Esophagus (tissue), 2 donors: ENCODE data around the gene AKNA. TPM values are rescaled to one million over a fixed set of nuclear protein-coding genes. Genes with fewer than 3 reads are reported as not detected.

Source experiments
- H3K27ac ChIP-seq, 2 donors: one replicate each; pipeline ENCODE4 v1.5.1; 2013; ENCODE audit warnings: low read depth in 2 of 2, mild to moderate bottlenecking in 2 of 2, inconsistent platforms in 1 of 2, low read length in 1 of 2, moderate library complexity in 1 of 2
- H3K27me3 ChIP-seq, 2 donors: one replicate each; pipeline ENCODE4 v1.6.1; 2013; ENCODE audit warnings: low read length in 2 of 2, control low read depth in 1 of 2, mild to moderate bottlenecking in 1 of 2; ENCODE audit not compliant: insufficient read depth in 2 of 2, control insufficient read depth in 1 of 2
- H3K36me3 ChIP-seq, 2 donors: one replicate each; pipeline ENCODE4 v1.6.1; 2013; ENCODE audit warnings: low read length in 1 of 2; ENCODE audit not compliant: control insufficient read depth in 2 of 2, insufficient read depth in 2 of 2
- H3K4me1 ChIP-seq, 2 donors: one replicate each; pipeline ENCODE4 v1.6.1; 2013; ENCODE audit warnings: low read length in 1 of 2; ENCODE audit not compliant: control insufficient read depth in 2 of 2, insufficient read depth in 2 of 2
- H3K4me3 ChIP-seq, 2 donors: one replicate each; pipeline ENCODE4 v1.5.1; 2013; ENCODE audit warnings: low read length in 2 of 2, mild to moderate bottlenecking in 2 of 2, low read depth in 1 of 2, moderate library complexity in 1 of 2
- H3K9me3 ChIP-seq, 2 donors: one replicate each; pipeline ENCODE4 v1.6.1; 2013; ENCODE audit warnings: mild to moderate bottlenecking in 2 of 2, low read depth in 1 of 2, low read length in 1 of 2, moderate library complexity in 1 of 2; ENCODE audit not compliant: control insufficient read depth in 2 of 2, insufficient read depth in 1 of 2
- WGBS, 2 donors: extraction: QIAGEN DNeasy Blood & Tissue Kit; methylation state at CpG; one replicate each; pipeline ENCODE4 v1.1.7; 2013; 5-methylcytosine and 5-hydroxymethylcytosine counted together
- polyA plus RNA-seq, 2 donors: library from polyadenylated mRNA; stranded (reverse); fragments of 200-250 nt; gene quantifications; one replicate each; pipeline ENCODE4 v1.2.3, GENCODE V29; 2013
- donor health status: healthy with polysubstance abuse.
- donor health status: Bipolar disorder and iron deficiency.

Gene AKNA
- polyA plus RNA-seq, 2 donors: 5.8 to 8.3 TPM

- Histone ChIP-seq H3K9me3 (no peaks in the 10 kb centered on the region), H3K36me3 (peaks cover 7 to 11% of the 10 kb centered on the region in 2 donors), H3K27me3 (no peaks in the 10 kb centered on the region), H3K27ac (peak overlapping the region; percentile 55 to 58), H3K4me3 (no peak overlapping the region), H3K4me1 (peaks cover 0 to 11% of the 10 kb centered on the region in 2 donors)
- 88 to 90% methylated on average over 6 of the region's 6 CpGs for WGBS, 2 donors
Measured at GRCh38 chr9:114367366-114367765, 20.4 kb downstream of the AKNA start.

- Histone ChIP-seq H3K36me3 (peaks cover 8 to 11% of the 10 kb centered on the region in 2 donors), H3K27me3 (no peaks in the 10 kb centered on the region), H3K27ac (peak overlapping the region in 1 of 2 donors; percentile 4), H3K4me1 (peaks cover 0 to 8% of the 10 kb centered on the region in 2 donors), H3K4me3 (no peak overlapping the region), H3K9me3 (no peaks in the 10 kb centered on the region)
- 55 to 56% methylated on average over 10 of the region's 10 CpGs for WGBS, 2 donors
Measured at GRCh38 chr9:114366334-114367128, 21.3 kb downstream of the AKNA start.

GRCh38 chr9:114365194-114365593 is 22.6 kb downstream of the AKNA start:
- no peak overlapping the region for H3K4me3 ChIP-seq
- no peaks in the 10 kb centered on the region for H3K9me3 ChIP-seq
- 93 to 96% methylated on average over 2 of the region's 2 CpGs for WGBS, 2 donors
- peaks cover 13 to 18% of the 10 kb centered on the region in 2 donors for H3K36me3 ChIP-seq
- H3K27me3 ChIP-seq: no peaks in the 10 kb centered on the region
- H3K27ac ChIP-seq: no peak overlapping the region
- H3K4me1 ChIP-seq: peaks cover 0 to 5% of the 10 kb centered on the region in 2 donors

GRCh38 chr9:114364134-114365041 is 23.4 kb downstream of the AKNA start:
- 55 to 63% methylated on average over 6 of the region's 6 CpGs for WGBS, 2 donors
- H3K4me3 ChIP-seq: no peak overlapping the region
- H3K27me3 ChIP-seq: no peaks in the 10 kb centered on the region
- peaks cover 0 to 5% of the 10 kb centered on the region in 2 donors for H3K4me1 ChIP-seq
- H3K27ac ChIP-seq: peak overlapping the region; percentile 14 to 27
- no peaks in the 10 kb centered on the region for H3K9me3 ChIP-seq
- peaks cover 13 to 25% of the 10 kb centered on the region in 2 donors for H3K36me3 ChIP-seq

GRCh38 chr9:114363424-114363823 is 24.4 kb downstream of the AKNA start:
- H3K36me3 ChIP-seq: peaks cover 12 to 29% of the 10 kb centered on the region in 2 donors
- no peaks in the 10 kb centered on the region for H3K27me3 ChIP-seq
- H3K9me3 ChIP-seq: no peaks in the 10 kb centered on the region
- WGBS, 2 donors: 30 to 70% methylated on average over 2 of the region's 2 CpGs
- H3K4me3 ChIP-seq: no peak overlapping the region
- H3K27ac ChIP-seq: no peak overlapping the region
- peaks cover 0 to 5% of the 10 kb centered on the region in 2 donors for H3K4me1 ChIP-seq

GRCh38 chr9:114362394-114362793 is 25.4 kb downstream of the AKNA start:
- no peak overlapping the region for H3K4me3 ChIP-seq
- no peak overlapping the region for H3K27ac ChIP-seq
- peaks cover 0 to 2% of the 10 kb centered on the region in 2 donors for H3K4me1 ChIP-seq
- H3K9me3 ChIP-seq: no peaks in the 10 kb centered on the region
- H3K27me3 ChIP-seq: no peaks in the 10 kb centered on the region
- 88 to 92% methylated on average over 12 of the region's 12 CpGs for WGBS, 2 donors
- H3K36me3 ChIP-seq: peaks cover 9 to 28% of the 10 kb centered on the region in 2 donors

GRCh38 chr9:114361542-114361941 is 26.2 kb downstream of the AKNA start:
- Histone ChIP-seq H3K27ac (no peak overlapping the region), H3K27me3 (no peaks in the 10 kb centered on the region), H3K4me3 (no peak overlapping the region), H3K9me3 (no peaks in the 10 kb centered on the region), H3K4me1 (peaks cover 0 to 2% of the 10 kb centered on the region in 2 donors), H3K36me3 (peaks cover 15 to 36% of the 10 kb centered on the region in 2 donors)
- 95 to 96% methylated on average over 7 of the region's 7 CpGs for WGBS, 2 donors

- Histone ChIP-seq H3K27me3 (no peaks in the 10 kb centered on the region), H3K27ac (no peak overlapping the region), H3K36me3 (peaks cover 19 to 41% of the 10 kb centered on the region in 2 donors), H3K9me3 (no peaks in the 10 kb centered on the region), H3K4me3 (no peak overlapping the region), H3K4me1 (peaks cover 0 to 2% of the 10 kb centered on the region in 2 donors)
- WGBS, 2 donors: 95 to 96% methylated on average over 7 of the region's 7 CpGs
Measured at GRCh38 chr9:114359801-114360200, 28.0 kb downstream of the AKNA start.

GRCh38 chr9:114357911-114358328 is 29.9 kb downstream of the AKNA start:
- Histone ChIP-seq H3K4me1 (no peaks in the 10 kb centered on the region), H3K27ac (no peak overlapping the region), H3K36me3 (peaks cover 19 to 38% of the 10 kb centered on the region in 2 donors), H3K9me3 (no peaks in the 10 kb centered on the region), H3K27me3 (no peaks in the 10 kb centered on the region), H3K4me3 (no peak overlapping the region)
- 94% methylated on average over 9 of the region's 9 CpGs for WGBS, 2 donors
